ENCODE data around the gene MBOAT2.
"Not testable (repeated sequence)": the region's sequence is repeated elsewhere in the genome, so short reads cannot be mapped to it uniquely, and the experiment has no call there.

Gene MBOAT2

GRCh38 chr2:8895087-8895912, 108.2 kb downstream of the MBOAT2 start:
- DNase-seq (ENCODE audit: low read depth), result not testable (repeated sequence)

GRCh38 chr2:8893978-8894820, 109.3 kb downstream of the MBOAT2 start:
- no peak for DNase-seq (ENCODE audit: low read depth)

- no peak for DNase-seq (ENCODE audit: low read depth)
These were observed 110.0 kb downstream of the MBOAT2 start for GRCh38 chr2:8893474-8893873.

DNA sequence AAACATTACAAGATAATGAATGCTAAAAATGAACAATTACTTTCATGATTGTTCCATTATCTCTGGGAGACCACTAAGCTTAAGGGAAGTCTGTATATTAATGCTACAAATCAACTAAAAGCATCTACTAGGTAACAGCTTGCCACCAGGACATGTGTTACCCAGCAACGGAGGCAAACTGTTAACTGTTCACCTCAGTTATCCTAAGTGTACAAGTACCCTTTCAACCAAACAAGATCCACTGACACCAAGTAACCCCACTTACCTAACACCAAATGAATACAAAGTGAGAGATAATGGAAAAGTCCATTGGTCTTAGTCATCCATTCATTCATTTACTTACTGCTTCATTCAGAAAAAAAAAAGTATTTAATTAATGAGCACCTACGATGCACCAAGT, 111.4 kb downstream of the MBOAT2 start:
- DNase-seq (ENCODE audit: low read depth), result no peak

GRCh38 chr2:8889978-8890377, 113.5 kb downstream of the MBOAT2 start:
- no peak for DNase-seq (ENCODE audit: low read depth)

GRCh38 chr2:8888963-8889362, 114.5 kb downstream of the MBOAT2 start:
- no peak for DNase-seq (ENCODE audit: low read depth)

DNA sequence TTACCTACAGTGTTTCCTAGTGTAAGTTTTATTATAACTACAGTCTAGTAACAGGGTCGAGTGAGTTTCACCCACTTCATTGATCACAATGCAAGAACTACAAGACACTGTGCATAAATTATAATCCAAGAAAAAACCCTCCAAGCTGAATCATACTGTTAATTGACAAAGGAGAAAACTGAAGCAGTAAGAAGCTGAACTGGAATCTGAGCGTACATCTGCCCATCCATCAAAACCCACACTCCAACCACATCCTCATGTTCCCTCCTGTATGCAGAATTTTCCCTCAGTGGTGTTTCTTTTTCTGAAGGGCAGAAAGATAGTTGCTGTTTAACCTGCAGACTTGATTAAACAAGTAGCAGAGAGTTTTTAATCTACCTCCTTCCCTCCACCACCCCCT, 116.6 kb downstream of the MBOAT2 start:
- DNase-seq (ENCODE audit: low read depth), result no peak

- DNase-seq (ENCODE audit: low read depth), result no peak
These were observed 117.3 kb downstream of the MBOAT2 start for GRCh38 chr2:8886202-8886518.

- DNase-seq (ENCODE audit: low read depth), result no peak
These were observed 117.9 kb downstream of the MBOAT2 start for GRCh38 chr2:8885449-8886201.

DNA sequence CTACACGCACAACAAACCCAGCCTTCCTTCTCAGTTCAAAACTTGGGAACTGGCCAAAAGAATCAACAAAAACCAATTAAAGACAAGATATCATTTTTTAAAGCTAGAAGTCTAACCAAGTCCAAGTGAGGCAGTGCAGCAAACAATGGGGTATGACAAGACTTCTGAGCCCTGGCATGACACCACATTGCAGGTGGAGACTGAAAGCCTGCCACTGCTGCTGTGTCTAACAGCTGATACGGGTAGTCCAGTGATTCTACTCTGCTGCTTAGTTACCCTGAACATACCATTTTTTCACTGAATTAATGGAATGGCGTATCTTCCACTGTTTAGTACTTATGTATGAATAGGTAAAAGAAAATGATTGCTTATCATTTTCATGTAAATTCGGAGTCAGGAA, 118.7 kb downstream of the MBOAT2 start:
- no peak for DNase-seq (ENCODE audit: low read depth)

DNA sequence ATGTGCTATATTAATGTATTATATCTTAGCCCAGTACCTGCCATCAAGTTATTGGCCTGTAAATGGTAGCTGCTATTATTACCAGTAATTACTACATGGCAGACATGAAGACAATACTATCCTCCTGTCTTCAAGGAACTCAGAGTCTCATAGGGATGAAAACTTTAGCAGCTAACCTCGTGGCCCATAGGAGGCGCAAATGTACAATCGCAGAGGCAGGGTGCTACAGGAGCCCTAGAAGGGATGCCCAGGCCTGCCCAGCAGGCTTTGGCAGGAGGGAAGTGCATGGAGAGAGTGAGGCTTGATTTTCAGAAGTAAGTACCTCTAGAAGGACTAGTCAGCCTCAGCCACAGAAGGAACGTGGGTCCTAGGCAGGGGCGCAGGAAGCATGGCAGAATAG, 121.4 kb downstream of the MBOAT2 start:
- DNase-seq (ENCODE audit: low read depth), result no peak

DNA sequence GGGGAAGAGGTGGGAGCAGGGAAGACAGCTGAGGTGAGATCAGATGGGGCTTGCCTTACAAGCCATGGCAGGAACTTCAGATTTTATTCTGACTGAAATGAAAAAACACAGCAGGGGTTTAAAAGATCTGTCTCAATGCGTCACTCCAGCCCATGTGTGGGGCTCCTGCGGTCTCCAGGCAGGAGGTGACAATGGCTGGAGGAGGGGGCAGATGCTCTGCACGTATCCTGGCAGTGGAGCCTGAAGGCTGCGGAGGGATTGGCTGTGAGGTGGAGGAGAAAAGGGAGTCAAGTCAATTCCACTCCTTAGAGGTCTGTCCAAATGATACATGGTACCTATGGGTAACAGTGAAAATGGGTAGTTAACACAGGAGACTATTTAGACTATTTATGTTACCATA, 125.6 kb downstream of the MBOAT2 start:
- no peak for DNase-seq (ENCODE audit: low read depth)

DNA sequence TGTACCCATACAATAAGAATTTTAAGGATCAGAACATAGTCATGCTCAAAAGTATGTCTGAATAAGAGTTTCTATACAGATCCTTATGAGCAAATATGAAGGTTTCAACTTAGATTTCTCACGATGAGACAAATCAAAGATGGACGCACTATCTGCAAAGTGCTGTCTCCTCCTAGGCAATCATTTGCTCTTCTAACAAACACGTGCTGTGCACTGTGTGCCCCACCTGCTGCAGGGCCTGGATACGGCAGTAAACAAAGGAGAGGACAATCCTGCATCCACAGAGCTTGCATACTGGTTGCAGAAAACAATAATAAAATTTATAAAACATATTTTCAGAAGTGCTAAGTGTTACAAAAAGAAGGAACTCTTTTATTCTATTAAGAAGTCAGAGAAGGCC, 126.2 kb downstream of the MBOAT2 start:
- no peak for DNase-seq (ENCODE audit: low read depth)

GRCh38 chr2:8876628-8877027, 126.9 kb downstream of the MBOAT2 start:
- no peak for DNase-seq (ENCODE audit: low read depth)

- DNase-seq (ENCODE audit: low read depth), result no peak
These were observed 130.6 kb downstream of the MBOAT2 start for GRCh38 chr2:8872821-8873432.

- no peak for DNase-seq (ENCODE audit: low read depth)
These were observed 133.0 kb downstream of the MBOAT2 start for GRCh38 chr2:8870441-8870840.

DNA sequence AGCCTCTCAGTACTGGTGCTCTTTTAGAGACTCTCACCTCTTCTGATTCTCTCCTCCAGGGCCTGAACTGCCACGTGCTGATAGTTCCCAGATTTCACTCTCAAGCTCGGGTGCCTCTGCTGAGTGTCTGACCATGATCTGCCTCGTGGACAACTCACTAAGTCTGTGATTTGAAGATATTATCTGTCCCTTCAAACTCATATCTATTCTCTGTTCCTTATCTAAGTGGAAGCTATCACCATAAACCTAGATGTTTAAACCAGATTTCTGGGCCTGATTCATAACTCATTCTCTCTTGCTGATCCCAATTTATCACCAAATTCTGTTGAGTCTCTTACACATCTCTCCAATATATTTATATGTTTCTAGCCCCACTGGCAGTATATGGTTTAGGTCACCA, 136.1 kb downstream of the MBOAT2 start:
- DNase-seq (ENCODE audit: low read depth), result no peak

DNA sequence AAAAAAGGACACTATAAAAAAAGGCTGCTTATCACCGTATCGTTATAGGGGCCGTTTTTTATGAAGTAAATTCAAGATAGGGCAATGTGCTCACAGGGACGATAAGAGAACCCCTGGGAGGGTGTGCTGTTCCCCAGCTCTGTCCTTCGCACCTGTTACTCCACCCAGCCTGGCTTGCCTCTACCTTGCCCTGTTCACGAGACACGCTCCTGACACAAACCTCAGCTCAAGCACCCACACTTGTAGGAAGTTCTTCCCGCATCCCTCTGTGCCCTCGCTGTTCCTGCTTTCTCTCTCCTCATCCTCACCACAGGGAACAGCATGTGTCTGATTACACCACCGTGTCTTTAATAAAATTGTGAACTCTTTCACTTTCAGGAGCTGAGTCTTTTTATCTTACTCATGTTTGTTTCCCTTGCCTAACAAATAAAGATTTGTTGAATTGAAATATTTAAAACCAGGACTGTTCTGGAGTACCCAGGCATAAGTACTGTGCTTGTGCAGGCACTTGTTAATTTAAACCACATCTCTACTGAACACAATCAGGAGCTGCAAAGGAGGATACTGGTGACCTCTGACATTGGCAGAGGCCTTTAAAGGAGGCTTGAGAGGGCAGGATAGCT, 140.0 kb downstream of the MBOAT2 start:
- DNase-seq (ENCODE audit: low read depth), result no peak

DNA sequence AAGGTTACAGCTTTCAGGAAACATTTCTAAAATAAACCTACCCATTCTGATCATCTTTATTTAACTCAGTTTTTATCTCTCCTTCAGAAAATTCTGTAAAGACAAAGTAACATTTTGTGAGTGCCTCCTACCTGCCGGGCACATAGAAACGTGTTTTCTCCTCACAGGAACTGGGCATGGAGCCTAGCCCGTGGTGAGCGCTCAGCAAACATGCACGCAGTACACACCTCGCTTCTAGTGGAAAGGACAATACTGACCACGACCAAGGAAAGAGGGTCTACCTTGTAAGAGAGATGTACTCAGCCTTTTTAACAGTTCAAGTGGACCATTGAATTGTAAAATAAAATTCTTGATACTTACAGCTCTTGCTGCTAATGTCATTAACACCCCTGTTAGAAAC, 141.3 kb downstream of the MBOAT2 start:
- DNase-seq (ENCODE audit: low read depth), result no peak

DNA sequence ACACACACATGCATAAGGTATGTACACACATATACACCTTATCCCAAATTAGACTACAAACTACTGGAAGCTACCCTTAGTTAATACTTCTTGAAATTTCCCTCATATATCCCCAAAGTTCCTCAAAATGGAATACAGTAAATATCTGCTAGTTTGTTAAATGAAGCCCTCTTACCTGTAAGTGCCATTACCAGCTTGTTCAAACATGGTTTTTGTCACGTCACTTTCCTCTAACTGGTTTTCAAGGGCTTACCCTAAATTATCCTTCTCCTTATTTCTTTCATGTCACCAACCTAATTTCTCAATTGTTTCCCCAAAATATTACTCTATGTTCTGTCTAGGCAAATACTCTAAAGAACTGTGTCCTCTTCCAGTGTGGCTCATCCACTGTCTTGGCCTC, 141.7 kb downstream of the MBOAT2 start:
- DNase-seq (ENCODE audit: low read depth), result no peak

- no peak for DNase-seq (ENCODE audit: low read depth)
These were observed 143.2 kb downstream of the MBOAT2 start for GRCh38 chr2:8860239-8860638.

DNA sequence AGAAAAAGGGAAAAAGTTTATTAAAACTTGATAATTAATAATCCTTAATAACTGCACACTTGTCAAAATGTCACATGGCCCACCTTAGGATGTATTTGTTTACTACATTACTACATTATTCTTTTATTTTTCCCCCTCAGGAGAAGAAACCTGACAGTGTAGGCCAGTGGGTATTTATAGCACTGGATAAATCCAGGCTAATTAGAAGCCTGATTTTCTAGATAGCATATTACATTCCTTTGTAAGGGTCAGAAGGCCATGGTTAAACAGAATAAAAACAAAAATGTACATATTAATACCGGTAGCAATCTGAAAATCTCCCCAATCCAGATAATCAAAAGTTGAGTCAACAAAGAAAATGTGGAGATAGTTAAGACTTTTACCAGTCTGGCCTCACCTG, 144.6 kb downstream of the MBOAT2 start:
- no peak for DNase-seq (ENCODE audit: low read depth)
